GM21619 (cell line): ENCODE data around the gene MRPL2.
"Not testable (repeated sequence)": the region's sequence is repeated elsewhere in the genome, so short reads cannot be mapped to it uniquely, and the experiment has no call there.

Experiments used
- ATAC-seq: cut with Tn5 transposase; IDR thresholded peaks from one replicate; pipeline ENCODE4 v1.9.1; 2021; ENCODE audit not compliant: unreplicated experiment

The MRPL2 gene

DNA sequence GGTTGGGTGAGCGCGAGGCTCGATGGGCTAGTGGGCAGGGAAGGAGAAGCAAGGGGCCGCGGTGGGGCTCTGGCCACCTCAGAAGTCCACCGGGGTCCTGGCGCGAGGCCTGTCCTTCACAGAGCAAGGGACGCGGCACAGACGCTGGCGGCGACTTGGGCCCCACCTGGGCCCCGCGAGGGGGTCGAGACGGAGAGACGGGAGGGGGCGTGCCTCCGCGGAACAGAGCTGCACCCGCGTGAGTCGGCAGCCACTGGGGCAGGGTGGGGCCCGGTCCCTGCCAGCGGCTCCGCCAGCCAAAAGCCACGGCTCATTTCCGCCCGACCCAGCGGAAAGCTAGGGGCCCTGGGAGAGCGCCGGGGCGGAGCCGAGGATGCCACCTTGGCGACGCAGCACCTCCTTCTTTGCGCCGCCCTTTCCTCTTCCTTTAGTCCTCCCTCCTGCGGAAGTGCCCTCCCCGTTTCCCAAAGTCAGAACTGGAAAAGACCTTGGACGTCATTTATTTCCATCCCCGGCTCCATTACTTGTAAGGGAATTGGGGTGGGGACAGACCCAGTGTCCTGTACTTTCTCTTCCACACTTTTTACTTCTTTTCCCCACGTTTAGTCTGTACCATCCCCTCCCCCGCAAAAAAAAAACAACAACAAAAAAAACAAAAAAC is 5.6 kb downstream of the MRPL2 start, which contains the start of gene CUL7:
Gene CUL7 (minus strand): TSS at position 307 of the 661 bp plus-strand sequence. CDS start 1,063 bp downstream, outside the sequence.
- ATAC-seq = peak; percentile 91

DNA sequence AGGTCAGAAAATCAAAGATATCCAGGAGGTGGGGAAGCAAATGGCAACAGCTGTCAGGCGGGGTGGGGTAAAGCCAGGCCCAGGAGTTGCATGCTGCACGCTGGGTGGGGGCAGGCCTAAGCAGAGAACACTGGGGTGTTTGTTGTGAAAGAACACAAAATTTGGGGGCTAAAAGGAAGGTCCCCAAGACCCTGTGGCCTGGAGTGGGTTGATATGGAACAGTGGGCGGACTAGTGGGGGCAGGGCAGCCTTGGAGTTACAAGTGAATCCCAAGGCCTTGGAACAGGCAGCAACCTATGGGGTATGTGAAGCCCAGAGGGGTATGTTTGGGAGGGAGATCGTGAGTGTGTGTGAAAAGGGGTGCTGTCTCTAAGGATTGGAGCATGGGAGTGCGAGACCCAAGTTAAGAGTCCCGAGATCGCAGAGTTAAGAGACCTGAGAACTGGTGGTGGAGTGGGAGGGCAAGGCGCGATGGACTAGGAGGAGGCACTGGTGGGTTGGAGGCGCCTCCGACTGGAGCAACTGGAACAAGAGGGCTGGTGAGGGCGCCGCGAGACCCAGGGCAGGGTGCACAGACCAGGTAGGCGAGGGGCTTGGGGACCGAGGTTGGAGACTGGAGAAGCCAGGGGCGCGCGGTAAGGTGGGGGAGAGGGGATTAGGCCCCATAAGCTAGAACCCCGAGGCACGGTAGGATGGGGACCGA is 6.2 kb downstream of the MRPL2 start:
- peak; percentile 16 for ATAC-seq

DNA sequence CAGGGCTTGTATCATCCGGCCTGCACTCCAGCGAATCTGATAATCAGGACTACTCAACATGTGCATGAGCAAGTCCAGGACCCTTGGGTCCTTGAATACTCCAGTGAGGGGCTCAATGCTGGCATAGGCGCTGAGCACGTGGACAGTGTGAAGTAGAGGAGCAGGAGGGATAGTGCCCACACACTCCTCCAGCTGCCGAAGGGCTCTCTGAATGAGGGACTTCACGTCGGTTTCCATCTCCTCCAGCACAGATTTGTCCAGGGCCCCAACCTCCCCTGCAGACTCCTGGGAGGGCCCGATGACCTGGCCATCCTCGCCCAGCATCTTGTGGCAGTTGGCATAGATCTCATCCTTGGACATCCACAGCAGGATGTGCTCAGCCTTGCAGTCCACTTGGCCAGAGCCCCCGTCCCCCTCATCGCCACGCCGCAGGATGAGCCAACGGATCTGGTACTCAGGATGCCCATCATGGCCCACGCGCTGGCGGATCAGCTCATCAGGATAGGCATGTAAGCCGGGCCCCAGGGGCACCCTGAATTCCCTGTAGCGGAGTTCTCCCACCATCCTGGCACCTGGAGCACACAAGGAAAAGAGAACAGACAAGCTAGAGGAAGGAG is 6.9 kb downstream of the MRPL2 start:
- no peak for ATAC-seq

DNA sequence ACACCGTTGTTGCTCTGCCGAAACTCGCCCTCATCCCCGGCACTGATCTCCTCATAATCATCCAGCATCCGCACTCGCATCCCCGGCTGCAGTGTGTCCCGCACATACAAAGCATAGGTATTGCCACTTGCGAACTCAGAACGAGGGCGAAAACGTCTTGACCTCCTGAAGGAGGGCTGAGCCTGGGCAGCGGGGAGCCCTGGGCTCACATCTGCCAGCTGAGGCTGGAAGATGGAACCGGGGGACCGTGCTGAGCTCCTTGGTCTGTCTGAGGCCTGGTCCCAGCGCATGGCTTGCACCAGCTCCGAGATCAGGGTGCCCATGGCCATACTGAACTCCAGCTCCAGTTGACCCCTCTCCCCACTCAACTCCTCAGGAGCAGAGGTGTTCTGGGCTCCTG is 8.3 kb downstream of the MRPL2 start:
- no peak for ATAC-seq

DNA sequence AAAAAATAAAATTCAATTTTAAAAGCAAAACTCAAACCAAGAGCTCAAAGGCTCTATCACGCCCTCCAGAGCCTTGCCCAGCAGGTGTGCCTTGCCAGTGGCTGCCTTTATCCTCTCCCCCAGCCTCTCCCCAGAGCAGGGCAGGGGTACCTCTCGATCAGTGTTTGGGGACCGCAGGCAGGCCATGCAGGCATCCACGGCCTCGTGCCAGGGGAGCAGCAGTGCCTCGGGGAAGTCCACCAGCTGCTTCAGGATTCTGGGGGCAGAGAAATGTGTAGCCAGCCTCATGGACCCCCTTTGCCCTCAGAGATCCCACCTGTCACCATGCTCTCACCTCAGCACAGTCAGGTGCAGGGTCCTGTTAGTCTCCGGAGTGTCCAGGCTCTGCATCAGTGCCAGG is 11.2 kb downstream of the MRPL2 start:
- no peak for ATAC-seq

DNA sequence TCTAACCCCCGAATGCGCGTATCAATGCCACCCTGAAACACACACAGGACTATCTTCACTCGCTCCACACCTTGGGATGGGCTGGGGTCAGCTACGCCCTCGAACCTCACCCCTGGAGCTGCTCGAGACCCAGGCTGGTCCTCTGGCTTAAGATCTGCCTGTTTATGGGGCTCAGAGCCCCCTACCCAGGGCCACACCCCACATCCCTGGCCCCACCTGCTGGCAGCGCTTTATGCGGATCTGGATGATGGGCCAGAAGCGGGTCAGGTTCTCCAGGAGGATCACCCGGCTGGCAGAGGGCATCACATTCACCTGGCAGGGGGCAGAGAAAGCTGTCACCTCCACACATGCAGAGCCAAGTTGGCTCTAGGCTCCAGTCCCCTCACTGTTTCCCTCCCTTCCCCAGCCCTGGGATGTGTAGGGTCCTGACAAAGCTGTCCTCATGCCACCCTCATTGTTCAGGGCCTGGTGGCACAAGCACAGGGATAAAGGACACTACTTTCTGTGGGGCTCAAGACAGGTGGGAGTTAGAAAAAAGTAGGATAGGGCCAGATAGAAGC is 13.8 kb downstream of the MRPL2 start:
- no peak for ATAC-seq

DNA sequence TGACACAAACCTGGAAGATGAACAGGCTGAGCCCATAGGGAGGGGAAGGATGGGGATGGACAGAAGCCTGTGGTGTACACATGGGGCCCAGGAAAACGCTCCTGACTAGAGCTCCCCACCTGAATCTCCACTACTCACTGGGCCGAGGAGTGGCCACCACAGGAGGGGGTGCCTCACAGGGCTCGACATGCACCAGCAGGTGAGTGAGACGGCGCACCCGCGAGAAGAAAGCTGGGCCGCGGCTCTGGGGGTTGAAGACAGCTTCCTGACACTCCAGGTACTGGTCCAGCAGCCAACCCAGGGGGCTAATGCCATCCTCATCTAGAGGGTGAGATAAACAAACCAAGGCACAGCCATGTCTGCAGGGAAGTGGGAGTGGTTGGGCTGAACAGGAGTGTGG is 15.9 kb downstream of the MRPL2 start:
- ATAC-seq = no peak

DNA sequence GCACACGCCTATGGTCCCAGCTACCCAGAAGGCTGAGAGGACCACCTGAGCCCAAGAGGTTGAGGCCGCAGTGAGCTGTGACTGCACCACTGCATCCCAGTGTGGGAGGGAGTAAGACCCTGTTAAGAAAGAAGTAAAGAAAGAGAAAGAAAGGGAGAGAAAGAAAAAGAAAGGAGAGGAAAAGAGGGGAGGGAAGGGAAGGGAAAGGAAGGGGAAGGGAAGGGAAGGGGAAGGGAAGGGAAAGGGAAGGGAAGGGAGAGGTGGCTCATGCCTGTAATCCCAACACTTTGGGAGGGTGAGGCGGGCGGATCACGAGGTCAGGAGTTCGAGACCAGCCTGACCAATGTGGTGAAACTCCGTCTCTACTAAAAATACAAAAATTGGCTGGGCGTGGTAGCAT is 17.8 kb downstream of the MRPL2 start:
- ATAC-seq = not testable (repeated sequence)

DNA sequence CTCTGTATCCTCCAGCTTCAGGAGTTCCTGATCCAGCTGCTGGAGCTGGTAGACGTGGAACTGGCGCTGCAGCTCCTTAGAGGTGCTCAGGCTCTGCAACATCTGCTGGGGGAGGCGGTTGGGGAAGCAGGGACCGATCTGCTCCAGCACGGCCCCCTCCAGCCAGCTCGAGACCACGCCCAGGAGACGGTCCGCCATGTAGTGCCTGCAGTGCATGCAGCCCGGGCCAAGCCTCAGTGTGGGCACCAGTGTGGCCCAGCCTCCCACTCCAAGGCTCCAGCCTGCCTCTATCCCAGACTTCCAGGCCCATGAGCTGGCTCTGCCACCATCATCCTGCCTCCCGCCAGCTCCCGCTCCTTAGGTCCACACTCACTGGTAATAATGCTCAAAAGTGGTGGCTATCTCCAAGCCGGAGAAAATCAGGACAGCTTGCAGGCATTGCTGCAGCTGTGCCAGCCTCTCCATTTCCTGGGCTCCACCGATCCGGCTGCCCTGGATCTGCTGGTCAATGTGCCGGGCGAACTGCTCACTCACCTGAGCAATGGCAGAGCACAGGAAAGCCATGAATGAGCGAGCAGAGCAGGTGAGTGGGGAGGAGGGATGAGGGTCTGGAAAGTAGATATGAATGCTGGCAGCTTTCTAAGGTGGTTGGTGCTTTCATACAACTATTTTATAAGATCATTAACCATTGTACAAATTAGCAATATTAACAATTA is 18.5 kb downstream of the MRPL2 start:
- ATAC-seq = no peak

DNA sequence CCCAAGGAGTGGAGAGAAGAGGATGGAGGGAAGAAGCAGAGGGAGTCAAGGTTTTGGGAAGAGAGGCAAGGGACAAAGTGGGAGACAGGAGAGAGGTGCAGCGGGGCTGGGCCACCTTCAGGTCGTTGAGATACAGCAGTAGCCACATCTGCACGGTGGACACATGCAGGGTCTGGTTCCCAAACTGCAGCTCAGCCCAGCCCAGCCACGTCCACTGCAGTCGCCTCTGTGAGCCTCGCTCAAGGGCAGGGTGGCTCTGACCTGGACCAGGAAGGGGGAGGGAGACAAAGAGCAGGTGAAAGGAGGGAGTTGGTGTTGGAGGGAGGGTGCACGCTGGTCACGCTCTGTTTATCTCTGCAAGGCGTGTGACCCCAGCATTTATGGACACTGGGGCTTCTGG is 20.5 kb downstream of the MRPL2 start:
- ATAC-seq = no peak

DNA sequence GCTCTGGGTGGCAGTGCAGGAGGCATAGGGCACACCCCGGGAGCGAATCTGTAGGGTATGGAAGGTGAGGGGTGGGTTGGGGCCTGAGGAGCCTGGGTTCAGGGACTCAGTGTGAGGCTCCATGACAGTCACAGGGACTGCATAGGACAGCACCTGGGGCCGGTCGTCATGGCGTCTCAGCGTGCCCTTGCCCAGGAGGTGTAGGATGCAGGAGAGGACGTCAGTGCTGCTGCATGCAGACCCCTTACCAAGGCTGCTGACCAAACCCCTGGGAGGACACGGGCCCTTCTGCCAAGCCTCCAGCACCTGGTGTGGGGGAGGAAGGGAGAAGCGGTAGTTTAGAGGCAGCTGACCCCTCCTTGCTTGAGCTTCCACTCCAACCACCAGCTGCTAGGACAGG is 21.5 kb downstream of the MRPL2 start:
- ATAC-seq = no peak

DNA sequence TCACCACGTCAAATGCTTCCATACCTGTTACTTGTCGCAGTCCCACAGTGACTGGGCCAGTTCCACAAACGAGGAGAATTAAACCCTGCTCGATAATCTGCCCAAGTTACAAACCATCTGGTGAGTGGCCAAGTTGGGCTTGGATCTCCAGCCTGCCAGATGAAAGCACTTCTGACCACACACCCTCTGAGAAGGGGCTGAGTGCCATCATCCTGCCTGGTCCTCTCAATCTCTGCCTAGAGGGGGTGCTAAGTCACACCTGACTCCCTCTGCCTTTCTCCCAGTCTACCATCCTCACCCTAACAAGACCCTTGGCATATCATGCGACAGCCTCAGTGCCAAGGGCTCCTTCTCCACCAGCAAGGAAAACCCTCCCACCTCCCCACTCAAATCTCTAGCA is 22.0 kb downstream of the MRPL2 start:
- no peak for ATAC-seq

DNA sequence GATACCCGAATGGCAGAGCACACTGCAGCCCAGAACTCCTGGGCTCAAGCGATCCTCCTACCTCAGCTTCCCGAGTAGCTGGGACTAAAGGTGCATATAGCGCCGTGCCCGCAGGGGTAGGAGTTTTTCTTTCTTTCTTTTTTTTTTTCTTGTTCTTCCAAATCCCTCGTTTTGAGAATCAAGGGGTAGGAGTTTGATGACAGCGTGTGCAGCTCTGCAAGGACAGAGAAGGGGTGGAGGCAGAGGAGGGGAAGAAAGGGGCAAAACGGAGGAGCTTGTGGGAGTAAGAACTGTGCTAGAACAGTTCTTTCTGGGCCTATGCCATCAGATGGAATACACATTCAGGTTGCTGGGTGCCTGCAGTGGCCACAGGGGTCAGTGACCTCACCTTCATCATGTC is 22.5 kb downstream of the MRPL2 start:
- ATAC-seq = no peak

DNA sequence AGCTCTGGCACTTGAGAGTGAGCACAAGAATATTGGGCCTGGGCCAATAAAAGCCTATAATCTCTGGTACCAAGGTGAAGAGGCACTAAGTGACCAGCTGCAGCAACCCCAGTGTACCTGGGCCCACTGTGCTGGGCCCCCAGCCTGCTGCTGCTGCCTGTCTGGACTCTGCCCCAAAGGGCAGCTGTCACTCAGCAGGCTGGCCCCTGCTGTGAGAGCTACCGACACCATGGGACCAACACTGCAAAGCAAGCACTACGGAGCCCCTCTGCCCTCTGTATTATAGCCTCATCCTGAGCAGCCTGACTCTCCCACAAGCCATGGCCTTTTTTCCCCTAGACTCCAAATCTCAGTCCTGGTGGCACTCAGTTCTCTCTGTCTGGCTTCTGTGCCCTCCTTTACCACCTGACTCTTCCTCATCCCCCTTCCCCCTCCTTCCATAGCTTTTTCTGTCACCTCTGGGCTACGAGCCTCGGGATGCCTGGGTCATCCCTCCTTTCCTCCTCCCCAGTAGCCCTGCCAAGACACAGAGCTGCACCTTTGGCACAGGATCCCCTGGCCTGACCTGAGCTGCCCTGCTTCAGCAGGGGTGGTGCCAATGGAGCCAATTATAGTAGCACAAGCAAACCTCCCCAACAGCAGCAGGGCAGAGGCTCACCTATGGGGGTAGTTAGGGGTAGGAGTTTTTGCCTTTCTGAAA is 23.6 kb downstream of the MRPL2 start:
- ATAC-seq = no peak

DNA sequence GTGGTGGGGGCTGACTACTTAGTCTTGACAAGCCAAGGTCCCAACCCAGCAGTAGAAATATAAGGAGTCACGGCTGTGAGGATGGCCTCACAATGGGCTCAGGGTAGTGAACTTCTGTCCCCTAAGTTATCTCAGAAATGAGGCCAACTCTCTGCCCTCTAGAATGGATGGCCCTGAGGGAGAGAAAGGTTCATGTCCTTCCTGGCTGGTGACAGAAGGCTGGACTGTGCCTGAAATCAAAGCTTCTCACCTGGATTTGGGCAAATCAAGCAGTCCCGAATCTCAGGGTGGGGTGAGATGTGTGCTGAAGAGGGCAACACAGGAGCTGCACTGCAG is 25.1 kb downstream of the MRPL2 start:
- no peak for ATAC-seq

DNA sequence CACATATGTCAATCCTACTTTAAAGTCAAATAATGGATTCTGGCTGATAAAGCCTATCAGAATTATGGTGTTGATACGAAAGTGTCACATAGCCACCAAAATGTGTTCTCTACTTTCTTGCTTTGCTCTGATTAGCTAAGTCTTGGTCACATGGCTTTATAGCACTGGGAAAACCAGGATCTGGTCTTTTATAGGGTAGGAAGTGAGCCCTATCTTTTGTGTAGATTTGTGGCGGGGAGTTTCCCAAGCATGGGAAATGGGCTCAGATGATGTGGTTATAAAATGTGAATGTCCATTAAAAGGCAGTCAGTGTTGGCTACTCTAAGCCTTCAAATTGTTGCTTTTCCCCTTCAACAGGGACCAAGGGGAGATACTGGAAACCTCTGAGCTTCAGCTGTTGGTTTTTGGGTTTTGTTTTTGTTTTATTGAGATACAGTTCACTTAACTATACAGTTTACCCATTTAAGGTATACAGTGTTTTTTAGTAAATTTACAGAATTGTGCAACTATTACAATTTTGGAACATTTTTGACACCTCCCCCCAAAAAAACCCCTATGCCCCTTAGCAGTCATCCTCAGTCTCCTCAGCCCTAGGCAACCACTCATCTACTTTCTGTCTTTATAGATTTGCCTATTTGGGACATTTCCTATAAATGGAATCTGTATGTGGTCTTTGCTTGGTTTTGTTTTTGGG is 25.6 kb downstream of the MRPL2 start:
- ATAC-seq = no peak

DNA sequence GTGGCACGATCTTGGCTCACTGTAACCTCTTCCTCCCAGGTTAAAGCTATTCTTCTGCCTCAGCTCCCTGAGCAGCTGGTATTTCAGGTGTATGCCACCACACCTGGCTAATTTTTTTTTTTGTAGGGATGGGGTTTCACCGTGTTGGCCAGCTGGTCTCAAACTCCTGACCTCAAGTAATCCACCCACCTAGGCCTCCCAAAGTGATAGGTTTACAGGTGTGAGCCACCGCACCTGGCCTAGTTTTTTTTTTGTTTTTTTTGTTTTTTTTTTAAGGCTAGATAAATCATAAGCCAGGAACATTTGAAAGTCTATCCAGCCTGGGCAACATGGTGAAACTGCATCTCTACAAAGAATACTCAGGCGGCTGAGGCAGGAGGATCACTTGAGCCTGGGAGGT is 26.9 kb downstream of the MRPL2 start:
- ATAC-seq = no peak

DNA sequence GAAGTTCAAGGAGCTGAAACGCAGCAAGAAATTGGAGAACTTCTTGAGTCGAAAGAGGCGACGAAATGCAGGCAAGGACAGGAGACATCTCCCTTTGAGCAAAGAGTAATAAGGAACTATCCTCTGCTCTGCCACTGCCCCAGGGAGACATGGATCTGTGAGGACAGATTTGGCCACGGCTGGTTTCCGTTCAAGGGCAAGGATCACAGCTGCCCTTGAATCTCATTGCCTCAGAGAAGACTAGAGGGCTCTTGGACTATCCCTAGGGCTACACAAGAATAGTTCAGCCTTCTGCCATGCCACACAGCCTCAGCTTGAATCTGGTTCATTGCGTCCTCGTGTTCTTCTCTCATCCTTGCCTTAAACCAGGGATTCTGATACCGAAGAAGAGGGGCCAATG is 30.1 kb downstream of the MRPL2 start:
- ATAC-seq = no peak

DNA sequence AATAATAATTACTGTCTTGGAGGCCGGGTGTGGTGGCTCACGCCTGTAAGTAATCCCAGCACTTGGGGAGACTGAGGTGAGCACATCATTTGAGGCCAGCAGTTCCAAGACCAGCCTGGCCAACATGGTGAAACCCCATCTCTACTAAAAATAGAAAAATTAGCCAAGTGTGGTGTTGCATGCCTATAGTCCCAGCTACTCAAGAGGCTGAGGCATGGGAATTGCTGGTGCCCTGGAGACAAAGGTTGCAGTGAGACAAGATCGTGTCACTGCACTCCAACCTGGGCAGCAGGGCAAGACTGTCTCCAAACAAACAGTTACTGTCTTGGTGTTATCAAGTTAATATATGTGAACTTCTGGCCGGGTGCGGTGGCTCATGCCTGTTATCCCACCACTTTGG is 32.9 kb downstream of the MRPL2 start:
- ATAC-seq = no peak

DNA sequence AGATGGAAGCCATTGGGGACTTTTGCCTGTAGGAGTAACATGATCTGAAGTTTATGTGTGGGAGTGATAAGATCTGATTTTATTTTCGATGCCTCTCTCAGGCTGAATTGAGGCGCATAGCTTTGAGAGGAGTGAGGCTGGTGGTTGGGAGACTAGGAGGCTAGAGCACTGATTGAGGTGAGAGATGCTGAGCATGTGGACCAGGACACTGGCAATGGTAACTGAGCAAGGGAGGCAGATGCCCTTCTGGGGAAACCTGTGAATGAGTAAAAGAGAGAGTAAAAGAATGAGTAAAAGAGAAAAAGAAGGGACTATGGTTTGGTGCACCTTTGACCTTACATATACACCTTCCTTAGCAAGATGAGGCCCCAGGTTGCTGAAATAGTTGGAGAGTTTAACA is 34.8 kb downstream of the MRPL2 start:
- ATAC-seq = no peak
